ENCODE results near the gene RSAD2. TPM values are rescaled to one million over a fixed set of nuclear protein-coding genes. Genes with fewer than 3 reads are reported as not detected.
"Not testable (repeated sequence)": the region's sequence is repeated elsewhere in the genome, so short reads cannot be mapped to it uniquely, and the experiment has no call there.

The RSAD2 gene
- polyA plus RNA-seq, 4 donors = 0.81 to 3.7 (median 1.8) TPM

- not testable (repeated sequence) for DNase-seq; H3K9me3 ChIP-seq (ENCODE audit: control insufficient read depth in 2 of 2, insufficient read depth in 1 of 2, low read depth in 1 of 2, low read length in 1 of 2); FAIRE-seq; H3K27me3 ChIP-seq (ENCODE audit: control insufficient read depth in 3 of 3, insufficient read depth in 3 of 3, low read length in 3 of 3); H3K36me3 ChIP-seq (ENCODE audit: control insufficient read depth in 3 of 3, insufficient read depth in 2 of 3, low read depth in 1 of 3, low read length in 3 of 3); H3K4me1 ChIP-seq (ENCODE audit: control insufficient read depth in 3 of 3, insufficient read depth in 2 of 3, low read depth in 1 of 3, low read length in 2 of 3); H3K27ac ChIP-seq (ENCODE audit: low read depth in 1 of 3, low read length in 2 of 3); H3K4me3 ChIP-seq (ENCODE audit: low read depth in 1 of 3, low read length in 3 of 3)
- 90 to 97% (median 92%) methylated on average over 4 of the region's 4 CpGs for WGBS, 3 donors
Observed at GRCh38 chr2:6935652-6936020, 58.1 kb downstream of the RSAD2 start.

- no peaks in the 10 kb centered on the region for H3K4me1 ChIP-seq (ENCODE audit: control insufficient read depth in 3 of 3, insufficient read depth in 2 of 3, low read depth in 1 of 3, low read length in 2 of 3)
- DNase-seq (no peak), FAIRE-seq (no peak)
Observed at GRCh38 chr2:6937157-6937556, 59.6 kb downstream of the RSAD2 start.

GRCh38 chr2:6937582-6937981 is 60.0 kb downstream of the RSAD2 start:
- Histone ChIP-seq H3K27me3 (ENCODE audit: control insufficient read depth in 3 of 3, insufficient read depth in 3 of 3, low read length in 3 of 3) (no peaks in the 10 kb centered on the region), H3K9me3 (ENCODE audit: control insufficient read depth in 2 of 2, insufficient read depth in 1 of 2, low read depth in 1 of 2, low read length in 1 of 2) (no peaks in the 10 kb centered on the region), H3K36me3 (ENCODE audit: control insufficient read depth in 3 of 3, insufficient read depth in 2 of 3, low read depth in 1 of 3, low read length in 3 of 3) (peaks cover 0 to 12% (median 0%) of the 10 kb centered on the region in 3 donors), H3K4me3 (ENCODE audit: low read depth in 1 of 3, low read length in 3 of 3) (no peak overlapping the region), H3K4me1 (ENCODE audit: control insufficient read depth in 3 of 3, insufficient read depth in 2 of 3, low read depth in 1 of 3, low read length in 2 of 3) (no peaks in the 10 kb centered on the region), H3K27ac (ENCODE audit: low read depth in 1 of 3, low read length in 2 of 3) (no peak overlapping the region)
- DNase-seq = no peak
- no peak for FAIRE-seq
- WGBS, 3 donors = 82 to 85% (median 83%) methylated on average over 4 of the region's 4 CpGs

More at GRCh38 chr2:6937157-6937556, 59.6 kb downstream of the RSAD2 start:
- H3K4me3 ChIP-seq (ENCODE audit: low read depth in 1 of 3, low read length in 3 of 3) = no peak overlapping the region
- H3K36me3 ChIP-seq (ENCODE audit: control insufficient read depth in 3 of 3, insufficient read depth in 2 of 3, low read depth in 1 of 3, low read length in 3 of 3) = peaks cover 0 to 9% (median 0%) of the 10 kb centered on the region in 3 donors
- no peaks in the 10 kb centered on the region for H3K9me3 ChIP-seq (ENCODE audit: control insufficient read depth in 2 of 2, insufficient read depth in 1 of 2, low read depth in 1 of 2, low read length in 1 of 2)
- H3K27ac ChIP-seq (ENCODE audit: low read depth in 1 of 3, low read length in 2 of 3) = no peak overlapping the region
- no peaks in the 10 kb centered on the region for H3K27me3 ChIP-seq (ENCODE audit: control insufficient read depth in 3 of 3, insufficient read depth in 3 of 3, low read length in 3 of 3)
- WGBS, 3 donors = 94 to 98% (median 96%) methylated on average over 2 of the region's 2 CpGs

GRCh38 chr2:6939071-6939470 is 61.5 kb downstream of the RSAD2 start:
- no peak overlapping the region for H3K4me3 ChIP-seq (ENCODE audit: low read depth in 1 of 3, low read length in 3 of 3)
- 88 to 95% (median 90%) methylated on average over 2 of the region's 2 CpGs for WGBS, 3 donors
- no peaks in the 10 kb centered on the region for H3K4me1 ChIP-seq (ENCODE audit: control insufficient read depth in 3 of 3, insufficient read depth in 2 of 3, low read depth in 1 of 3, low read length in 2 of 3)
- no peak for DNase-seq
- no peaks in the 10 kb centered on the region for H3K9me3 ChIP-seq (ENCODE audit: control insufficient read depth in 2 of 2, insufficient read depth in 1 of 2, low read depth in 1 of 2, low read length in 1 of 2)
- no peaks in the 10 kb centered on the region for H3K27me3 ChIP-seq (ENCODE audit: control insufficient read depth in 3 of 3, insufficient read depth in 3 of 3, low read length in 3 of 3)
- no peak for FAIRE-seq
- no peak overlapping the region for H3K27ac ChIP-seq (ENCODE audit: low read depth in 1 of 3, low read length in 2 of 3)
- peaks cover 0 to 19% (median 0%) of the 10 kb centered on the region in 3 donors for H3K36me3 ChIP-seq (ENCODE audit: control insufficient read depth in 3 of 3, insufficient read depth in 2 of 3, low read depth in 1 of 3, low read length in 3 of 3)

GRCh38 chr2:6940820-6941219 is 63.2 kb downstream of the RSAD2 start:
- WGBS, 3 donors = 91 to 100% (median 93%) methylated on average over 2 of the region's 2 CpGs
- FAIRE-seq (no peak), DNase-seq (no peak)
- no peaks in the 10 kb centered on the region for H3K27me3 ChIP-seq (ENCODE audit: control insufficient read depth in 3 of 3, insufficient read depth in 3 of 3, low read length in 3 of 3)
- no peak overlapping the region for H3K27ac ChIP-seq (ENCODE audit: low read depth in 1 of 3, low read length in 2 of 3)
- H3K4me1 ChIP-seq (ENCODE audit: control insufficient read depth in 3 of 3, insufficient read depth in 2 of 3, low read depth in 1 of 3, low read length in 2 of 3) = no peaks in the 10 kb centered on the region
- peaks cover 0 to 21% (median 0%) of the 10 kb centered on the region in 3 donors for H3K36me3 ChIP-seq (ENCODE audit: control insufficient read depth in 3 of 3, insufficient read depth in 2 of 3, low read depth in 1 of 3, low read length in 3 of 3)
- H3K9me3 ChIP-seq (ENCODE audit: control insufficient read depth in 2 of 2, insufficient read depth in 1 of 2, low read depth in 1 of 2, low read length in 1 of 2) = no peaks in the 10 kb centered on the region
- no peak overlapping the region for H3K4me3 ChIP-seq (ENCODE audit: low read depth in 1 of 3, low read length in 3 of 3)

- FAIRE-seq (no peak), DNase-seq (no peak)
- no peaks in the 10 kb centered on the region for H3K4me1 ChIP-seq (ENCODE audit: control insufficient read depth in 3 of 3, insufficient read depth in 2 of 3, low read depth in 1 of 3, low read length in 2 of 3)
- 95 to 96% (median 95%) methylated on average over 10 of the region's 10 CpGs for WGBS, 3 donors
- H3K4me3 ChIP-seq (ENCODE audit: low read depth in 1 of 3, low read length in 3 of 3) = no peak overlapping the region
- no peaks in the 10 kb centered on the region for H3K9me3 ChIP-seq (ENCODE audit: control insufficient read depth in 2 of 2, insufficient read depth in 1 of 2, low read depth in 1 of 2, low read length in 1 of 2)
- H3K36me3 ChIP-seq (ENCODE audit: control insufficient read depth in 3 of 3, insufficient read depth in 2 of 3, low read depth in 1 of 3, low read length in 3 of 3) = peaks cover 0 to 21% (median 0%) of the 10 kb centered on the region in 3 donors
- no peaks in the 10 kb centered on the region for H3K27me3 ChIP-seq (ENCODE audit: control insufficient read depth in 3 of 3, insufficient read depth in 3 of 3, low read length in 3 of 3)
- no peak overlapping the region for H3K27ac ChIP-seq (ENCODE audit: low read depth in 1 of 3, low read length in 2 of 3)
Observed at GRCh38 chr2:6941299-6942046, 63.9 kb downstream of the RSAD2 start.

- no peak for DNase-seq
- no peak for FAIRE-seq
- H3K27me3 ChIP-seq (ENCODE audit: control insufficient read depth in 3 of 3, insufficient read depth in 3 of 3, low read length in 3 of 3) = no peaks in the 10 kb centered on the region
- H3K4me1 ChIP-seq (ENCODE audit: control insufficient read depth in 3 of 3, insufficient read depth in 2 of 3, low read depth in 1 of 3, low read length in 2 of 3) = no peaks in the 10 kb centered on the region
- H3K9me3 ChIP-seq (ENCODE audit: control insufficient read depth in 2 of 2, insufficient read depth in 1 of 2, low read depth in 1 of 2, low read length in 1 of 2) = no peaks in the 10 kb centered on the region
- H3K4me3 ChIP-seq (ENCODE audit: low read depth in 1 of 3, low read length in 3 of 3) = no peak overlapping the region
- peaks cover 0 to 21% (median 0%) of the 10 kb centered on the region in 3 donors for H3K36me3 ChIP-seq (ENCODE audit: control insufficient read depth in 3 of 3, insufficient read depth in 2 of 3, low read depth in 1 of 3, low read length in 3 of 3)
- H3K27ac ChIP-seq (ENCODE audit: low read depth in 1 of 3, low read length in 2 of 3) = no peak overlapping the region
- 90 to 93% (median 91%) methylated on average over 8 of the region's 8 CpGs for WGBS, 3 donors
Observed at GRCh38 chr2:6942848-6943247, 65.3 kb downstream of the RSAD2 start.

GRCh38 chr2:6943523-6943922 is 65.9 kb downstream of the RSAD2 start:
- Histone ChIP-seq H3K36me3 (ENCODE audit: control insufficient read depth in 3 of 3, insufficient read depth in 2 of 3, low read depth in 1 of 3, low read length in 3 of 3) (peaks cover 0 to 21% (median 0%) of the 10 kb centered on the region in 3 donors), H3K27me3 (ENCODE audit: control insufficient read depth in 3 of 3, insufficient read depth in 3 of 3, low read length in 3 of 3) (no peaks in the 10 kb centered on the region), H3K27ac (ENCODE audit: low read depth in 1 of 3, low read length in 2 of 3) (no peak overlapping the region), H3K4me1 (ENCODE audit: control insufficient read depth in 3 of 3, insufficient read depth in 2 of 3, low read depth in 1 of 3, low read length in 2 of 3) (no peaks in the 10 kb centered on the region), H3K9me3 (ENCODE audit: control insufficient read depth in 2 of 2, insufficient read depth in 1 of 2, low read depth in 1 of 2, low read length in 1 of 2) (no peaks in the 10 kb centered on the region), H3K4me3 (ENCODE audit: low read depth in 1 of 3, low read length in 3 of 3) (no peak overlapping the region)
- WGBS, 3 donors = 87 to 93% (median 93%) methylated on average over 6 of the region's 6 CpGs
- FAIRE-seq (no peak), DNase-seq (no peak)

- no peak for DNase-seq
- H3K27me3 ChIP-seq (ENCODE audit: control insufficient read depth in 3 of 3, insufficient read depth in 3 of 3, low read length in 3 of 3) = no peaks in the 10 kb centered on the region
- no peaks in the 10 kb centered on the region for H3K9me3 ChIP-seq (ENCODE audit: control insufficient read depth in 2 of 2, insufficient read depth in 1 of 2, low read depth in 1 of 2, low read length in 1 of 2)
- 94 to 99% (median 98%) methylated on average over 8 of the region's 8 CpGs for WGBS, 3 donors
- no peak overlapping the region for H3K4me3 ChIP-seq (ENCODE audit: low read depth in 1 of 3, low read length in 3 of 3)
- peaks cover 0 to 21% (median 0%) of the 10 kb centered on the region in 3 donors for H3K36me3 ChIP-seq (ENCODE audit: control insufficient read depth in 3 of 3, insufficient read depth in 2 of 3, low read depth in 1 of 3, low read length in 3 of 3)
- no peaks in the 10 kb centered on the region for H3K4me1 ChIP-seq (ENCODE audit: control insufficient read depth in 3 of 3, insufficient read depth in 2 of 3, low read depth in 1 of 3, low read length in 2 of 3)
- no peak overlapping the region for H3K27ac ChIP-seq (ENCODE audit: low read depth in 1 of 3, low read length in 2 of 3)
- FAIRE-seq = no peak
Observed at GRCh38 chr2:6943971-6944370, 66.4 kb downstream of the RSAD2 start.

Data from small intestine (tissue), 7 donors.